WTC11 (cell line): ENCODE measurements around the gene SEMA7A. TPM values are rescaled to one million over a fixed set of nuclear protein-coding genes. Genes with fewer than 3 reads are reported as not detected.

Source experiments
- ATAC-seq: fragments of 200-7000 bp; cut with Tn5 transposase; 2 replicates; pipeline ENCODE4 v1.10.0; 2021; ENCODE audit warnings: mild to moderate bottlenecking, moderate library complexity
- CTCF ChIA-PET: fragments of 300-600 bp; sonication (Branson Sonifier 250); formaldehyde crosslinking; loops from one replicate; lab custom pipeline; 2021; ENCODE audit warnings: antibody characterized with exemption; lab: Charles Lee
- POLR2A ChIA-PET: fragments of 350-600 bp; sonication (Branson Sonifier 250); formaldehyde crosslinking; loops from one replicate; lab custom pipeline; 2021; ENCODE audit warnings: antibody characterized with exemption; lab: Charles Lee
- DNase-seq: peaks from one replicate; pipeline ENCODE4 v3.0.0; 2021; ENCODE audit warnings: low spot score
- H3K27ac Mint-ChIP-seq: 2 replicates; pipeline ENCODE4 v1.8.0; 2021; ENCODE audit warnings: mixed read lengths
- H3K27me3 Mint-ChIP-seq: 2 replicates; pipeline ENCODE4 v1.8.0; 2021; ENCODE audit warnings: low read depth, mild to moderate bottlenecking, moderate library complexity, mixed read lengths
- H3K36me3 Mint-ChIP-seq: 2 replicates; pipeline ENCODE4 v1.8.0; 2021; ENCODE audit warnings: mixed read lengths
- H3K4me1 Mint-ChIP-seq: 2 replicates; pipeline ENCODE4 v1.8.0; 2022; ENCODE audit warnings: mixed read lengths
- H3K4me3 Mint-ChIP-seq: 2 replicates; pipeline ENCODE4 v1.8.0; 2021; ENCODE audit warnings: mild to moderate bottlenecking, moderate library complexity, mixed read lengths
- H3K9me3 Mint-ChIP-seq: 2 replicates; pipeline ENCODE4 v1.8.0; 2021; ENCODE audit warnings: mixed read lengths
- AR ChIP-seq: fragments of 250-450 bp; sonication (Bioruptor Pico); IDR thresholded peaks from 2 replicates; pipeline ENCODE4 v1.9.0; 2021; ENCODE audit warnings: mild to moderate bottlenecking
- CBFB ChIP-seq: sonication (generic); formaldehyde crosslinking; IDR thresholded peaks from 2 replicates; pipeline ENCODE4 v1.8.1; 2022; ENCODE audit warnings: mild to moderate bottlenecking, low read depth, missing genetic modification reagents
- ELF4 ChIP-seq: sonication (generic); formaldehyde crosslinking; IDR thresholded peaks from 2 replicates; pipeline ENCODE4 v1.8.1; 2022; ENCODE audit warnings: low read depth, mild to moderate bottlenecking, moderate library complexity, missing genetic modification reagents
- ERG ChIP-seq: fragments of 250-450 bp; sonication (Bioruptor Pico); IDR thresholded peaks from 2 replicates; pipeline ENCODE4 v1.8.0; 2021; ENCODE audit warnings: mild to moderate bottlenecking
- GTF2I ChIP-seq: fragments of 250-450 bp; sonication (Bioruptor Pico); conservative IDR thresholded peaks from 2 replicates; pipeline ENCODE4 v1.4.0; 2021; ENCODE audit warnings: mild to moderate bottlenecking
- HMGXB4 ChIP-seq: sonication (generic); formaldehyde crosslinking; IDR thresholded peaks from 2 replicates; pipeline ENCODE4 v1.8.1; 2023; ENCODE audit warnings: mild to moderate bottlenecking, moderate library complexity, missing genetic modification reagents
- MLX ChIP-seq: sonication (generic); formaldehyde crosslinking; IDR thresholded peaks from 2 replicates; pipeline ENCODE4 v1.8.1; 2023; ENCODE audit warnings: mild to moderate bottlenecking, missing genetic modification reagents, moderate library complexity
- MXD4 ChIP-seq: fragments of 250-450 bp; sonication (Bioruptor Pico); IDR thresholded peaks from 2 replicates; pipeline ENCODE4 v1.8.0; 2021; ENCODE audit warnings: mild to moderate bottlenecking, moderate library complexity, borderline replicate concordance
- NFATC4 ChIP-seq: fragments of 250-450 bp; sonication (Bioruptor Pico); IDR thresholded peaks from 2 replicates; pipeline ENCODE4 v1.9.0; 2021; ENCODE audit warnings: mild to moderate bottlenecking
- NFE2L1 ChIP-seq: sonication (generic); formaldehyde crosslinking; IDR thresholded peaks from 2 replicates; pipeline ENCODE4 v1.8.1; 2023; ENCODE audit warnings: missing genetic modification reagents
- RORB ChIP-seq: fragments of 250-450 bp; sonication (Bioruptor Pico); IDR thresholded peaks from 2 replicates; pipeline ENCODE4 v1.9.0; 2021; ENCODE audit warnings: mild to moderate bottlenecking
- ZNF219 ChIP-seq: sonication (generic); formaldehyde crosslinking; IDR thresholded peaks from 2 replicates; pipeline ENCODE4 v1.8.0; 2023; ENCODE audit warnings: missing genetic modification reagents, mild to moderate bottlenecking, borderline replicate concordance
- ZNF416 ChIP-seq: fragments of 250-450 bp; sonication (Bioruptor Pico); IDR thresholded peaks from 2 replicates; pipeline ENCODE4 v1.9.0; 2021; ENCODE audit warnings: mild to moderate bottlenecking, inconsistent platforms
- ZNF671 ChIP-seq: fragments of 250-450 bp; sonication (Bioruptor Pico); IDR thresholded peaks from 2 replicates; pipeline ENCODE4 v1.8.0; 2021; ENCODE audit warnings: mild to moderate bottlenecking
- total RNA-seq: library from RNA; stranded (reverse); gene quantifications from 3 replicates; pipeline ENCODE4 v1.2.3, GENCODE V29; 2021
- TF ChIP-seq, protein P1 (sequence below): sonication (generic); formaldehyde crosslinking; IDR thresholded peaks from 2 replicates; pipeline ENCODE4 v1.8.1; 2022; ENCODE audit warnings: low read depth, missing genetic modification reagents, borderline replicate concordance
- TF ChIP-seq, protein P2 (sequence below): sonication (generic); formaldehyde crosslinking; IDR thresholded peaks from 2 replicates; pipeline ENCODE4 v1.8.1; 2022; ENCODE audit warnings: missing genetic modification reagents, borderline replicate concordance
- TF ChIP-seq, protein P3 (sequence below): sonication (generic); formaldehyde crosslinking; IDR thresholded peaks from 2 replicates; pipeline ENCODE4 v1.8.0; 2022; ENCODE audit warnings: missing genetic modification reagents

SEMA7A gene
- total RNA-seq, 1 experiment from 2014 or later = 17.9 TPM

DNA sequence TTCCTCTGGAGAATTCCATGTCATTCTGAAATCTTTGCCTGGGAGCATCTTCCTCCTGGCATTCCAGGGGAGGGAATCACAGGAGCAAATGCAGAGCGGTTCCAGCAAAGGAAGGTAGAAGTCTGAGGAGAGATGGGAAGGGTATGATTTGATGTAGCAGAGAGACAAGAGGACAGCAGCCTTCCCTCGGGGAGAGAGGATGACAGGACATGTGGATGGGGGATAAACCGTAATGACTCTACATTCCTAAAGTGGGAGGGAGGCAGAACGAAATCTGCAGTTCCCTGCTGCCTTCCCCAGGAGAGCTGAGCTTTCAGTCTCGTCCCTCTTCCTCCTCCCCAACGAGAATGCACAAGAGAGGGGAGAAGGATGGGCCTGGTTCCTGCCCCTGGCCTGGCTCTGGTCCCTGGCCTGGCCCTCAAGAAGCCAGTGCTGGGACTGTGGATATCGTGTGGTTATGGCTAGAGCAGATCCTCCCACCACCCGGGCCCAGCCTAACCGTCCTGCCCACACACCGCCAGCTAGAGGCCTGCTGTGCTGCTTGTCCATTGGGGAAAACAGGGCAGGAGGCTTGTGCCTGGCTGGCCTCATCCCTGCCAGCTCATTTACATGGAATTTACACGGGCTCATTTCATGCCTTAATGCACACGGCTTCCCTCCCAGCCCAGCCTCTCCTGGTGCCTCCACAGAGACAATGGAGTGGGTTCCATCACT, 26.6 kb downstream of the SEMA7A start (continued):
- TF ChIP-seq AR (no peak), ERG (no peak), HMGXB4 (no peak), GTF2I (CRISPR knock-in tag) (no peak)
- TF ChIP-seq, protein P1, sequence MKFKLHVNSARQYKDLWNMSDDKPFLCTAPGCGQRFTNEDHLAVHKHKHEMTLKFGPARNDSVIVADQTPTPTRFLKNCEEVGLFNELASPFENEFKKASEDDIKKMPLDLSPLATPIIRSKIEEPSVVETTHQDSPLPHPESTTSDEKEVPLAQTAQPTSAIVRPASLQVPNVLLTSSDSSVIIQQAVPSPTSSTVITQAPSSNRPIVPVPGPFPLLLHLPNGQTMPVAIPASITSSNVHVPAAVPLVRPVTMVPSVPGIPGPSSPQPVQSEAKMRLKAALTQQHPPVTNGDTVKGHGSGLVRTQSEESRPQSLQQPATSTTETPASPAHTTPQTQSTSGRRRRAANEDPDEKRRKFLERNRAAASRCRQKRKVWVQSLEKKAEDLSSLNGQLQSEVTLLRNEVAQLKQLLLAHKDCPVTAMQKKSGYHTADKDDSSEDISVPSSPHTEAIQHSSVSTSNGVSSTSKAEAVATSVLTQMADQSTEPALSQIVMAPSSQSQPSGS (CRISPR knock-in tag) = no peak
- TF ChIP-seq, protein P2, sequence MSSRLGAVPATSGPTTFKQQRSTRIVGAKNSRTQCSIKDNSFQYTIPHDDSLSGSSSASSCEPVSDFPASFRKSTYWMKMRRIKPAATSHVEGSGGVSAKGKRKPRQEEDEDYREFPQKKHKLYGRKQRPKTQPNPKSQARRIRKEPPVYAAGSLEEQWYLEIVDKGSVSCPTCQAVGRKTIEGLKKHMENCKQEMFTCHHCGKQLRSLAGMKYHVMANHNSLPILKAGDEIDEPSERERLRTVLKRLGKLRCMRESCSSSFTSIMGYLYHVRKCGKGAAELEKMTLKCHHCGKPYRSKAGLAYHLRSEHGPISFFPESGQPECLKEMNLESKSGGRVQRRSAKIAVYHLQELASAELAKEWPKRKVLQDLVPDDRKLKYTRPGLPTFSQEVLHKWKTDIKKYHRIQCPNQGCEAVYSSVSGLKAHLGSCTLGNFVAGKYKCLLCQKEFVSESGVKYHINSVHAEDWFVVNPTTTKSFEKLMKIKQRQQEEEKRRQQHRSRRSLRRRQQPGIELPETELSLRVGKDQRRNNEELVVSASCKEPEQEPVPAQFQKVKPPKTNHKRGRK = no peak
- TF ChIP-seq, all 79 proteins: peak for 0

GRCh38 chr15:74406517-74406916, 27.2 kb downstream of the SEMA7A start:
- POLR2A ChIA-PET = interaction anchor here (0.7 kb wide), 1 partner anchor 135 kb away, joined by 3 read pairs; the partner anchor contains the start of gene ARID3B
- no peak overlapping the region; the same call in 1 of the 2 replicates for H3K27ac Mint-ChIP-seq
- H3K36me3 Mint-ChIP-seq = peaks cover 2% of the 10 kb centered on the region; the same call in 1 of the 2 replicates
- no peaks in the 10 kb centered on the region for H3K9me3 Mint-ChIP-seq
- peaks cover 3% of the 10 kb centered on the region; the same call in 1 of the 2 replicates for H3K4me1 Mint-ChIP-seq
- no peak overlapping the region for H3K4me3 Mint-ChIP-seq
- DNase-seq (no peak), ATAC-seq (no peak)
- no peak for TF ChIP-seq MXD4
- TF ChIP-seq NFATC4 (CRISPR knock-in tag) = no peak
- H3K27me3 Mint-ChIP-seq = no peaks in the 10 kb centered on the region; the same call in 1 of the 2 replicates
- CTCF ChIA-PET = interaction anchor here (1.2 kb wide), 1 partner anchor 32 kb away, joined by 3 read pairs; no protein-coding TSS in a partner anchor

GRCh38 chr15:74405823-74406222, 27.9 kb downstream of the SEMA7A start:
- POLR2A ChIA-PET = no interaction called here
- TF ChIP-seq ZNF219 (CRISPR knock-in tag) = no peak
- TF ChIP-seq, protein P3, sequence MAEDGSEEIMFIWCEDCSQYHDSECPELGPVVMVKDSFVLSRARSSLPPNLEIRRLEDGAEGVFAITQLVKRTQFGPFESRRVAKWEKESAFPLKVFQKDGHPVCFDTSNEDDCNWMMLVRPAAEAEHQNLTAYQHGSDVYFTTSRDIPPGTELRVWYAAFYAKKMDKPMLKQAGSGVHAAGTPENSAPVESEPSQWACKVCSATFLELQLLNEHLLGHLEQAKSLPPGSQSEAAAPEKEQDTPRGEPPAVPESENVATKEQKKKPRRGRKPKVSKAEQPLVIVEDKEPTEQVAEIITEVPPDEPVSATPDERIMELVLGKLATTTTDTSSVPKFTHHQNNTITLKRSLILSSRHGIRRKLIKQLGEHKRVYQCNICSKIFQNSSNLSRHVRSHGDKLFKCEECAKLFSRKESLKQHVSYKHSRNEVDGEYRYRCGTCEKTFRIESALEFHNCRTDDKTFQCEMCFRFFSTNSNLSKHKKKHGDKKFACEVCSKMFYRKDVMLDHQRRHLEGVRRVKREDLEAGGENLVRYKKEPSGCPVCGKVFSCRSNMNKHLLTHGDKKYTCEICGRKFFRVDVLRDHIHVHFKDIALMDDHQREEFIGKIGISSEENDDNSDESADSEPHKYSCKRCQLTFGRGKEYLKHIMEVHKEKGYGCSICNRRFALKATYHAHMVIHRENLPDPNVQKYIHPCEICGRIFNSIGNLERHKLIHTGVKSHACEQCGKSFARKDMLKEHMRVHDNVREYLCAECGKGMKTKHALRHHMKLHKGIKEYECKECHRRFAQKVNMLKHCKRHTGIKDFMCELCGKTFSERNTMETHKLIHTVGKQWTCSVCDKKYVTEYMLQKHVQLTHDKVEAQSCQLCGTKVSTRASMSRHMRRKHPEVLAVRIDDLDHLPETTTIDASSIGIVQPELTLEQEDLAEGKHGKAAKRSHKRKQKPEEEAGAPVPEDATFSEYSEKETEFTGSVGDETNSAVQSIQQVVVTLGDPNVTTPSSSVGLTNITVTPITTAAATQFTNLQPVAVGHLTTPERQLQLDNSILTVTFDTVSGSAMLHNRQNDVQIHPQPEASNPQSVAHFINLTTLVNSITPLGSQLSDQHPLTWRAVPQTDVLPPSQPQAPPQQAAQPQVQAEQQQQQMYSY = no peak
- TF ChIP-seq, protein P2 = no peak
- no peak for TF ChIP-seq ZNF416 (CRISPR knock-in tag)
- TF ChIP-seq ZNF671 (CRISPR knock-in tag) = no peak
- TF ChIP-seq ELF4 (CRISPR knock-in tag) = no peak
- no peak for TF ChIP-seq MLX
- no peak for TF ChIP-seq CBFB (CRISPR knock-in tag)
- no peak for TF ChIP-seq RORB (CRISPR knock-in tag)
- no peak for TF ChIP-seq NFE2L1 (CRISPR knock-in tag)

More at GRCh38 chr15:74405823-74406222, 27.9 kb downstream of the SEMA7A start:
- CTCF ChIA-PET = interaction anchor here (1.2 kb wide), 1 partner anchor 23 kb away, joined by 4 read pairs; no protein-coding TSS in a partner anchor
- H3K27ac Mint-ChIP-seq = no peak overlapping the region
- H3K9me3 Mint-ChIP-seq = no peaks in the 10 kb centered on the region
- peaks cover 9% of the 10 kb centered on the region for H3K4me1 Mint-ChIP-seq
- ATAC-seq (no peak), DNase-seq (no peak)
- no peak overlapping the region for H3K4me3 Mint-ChIP-seq
- no peaks in the 10 kb centered on the region for H3K36me3 Mint-ChIP-seq
- no peaks in the 10 kb centered on the region; the same call in 1 of the 2 replicates for H3K27me3 Mint-ChIP-seq
